ENCODE measurements around the gene B4GALNT4. TPM values are rescaled to one million over a fixed set of nuclear protein-coding genes. Genes with fewer than 3 reads are reported as not detected.

Gene B4GALNT4
- total RNA-seq, 3 donors from 2014 or later (not counting 1 experiment from before 2014, with no cell fraction given) = 0.66 to 1.5 (median 1.5) TPM

DNA sequence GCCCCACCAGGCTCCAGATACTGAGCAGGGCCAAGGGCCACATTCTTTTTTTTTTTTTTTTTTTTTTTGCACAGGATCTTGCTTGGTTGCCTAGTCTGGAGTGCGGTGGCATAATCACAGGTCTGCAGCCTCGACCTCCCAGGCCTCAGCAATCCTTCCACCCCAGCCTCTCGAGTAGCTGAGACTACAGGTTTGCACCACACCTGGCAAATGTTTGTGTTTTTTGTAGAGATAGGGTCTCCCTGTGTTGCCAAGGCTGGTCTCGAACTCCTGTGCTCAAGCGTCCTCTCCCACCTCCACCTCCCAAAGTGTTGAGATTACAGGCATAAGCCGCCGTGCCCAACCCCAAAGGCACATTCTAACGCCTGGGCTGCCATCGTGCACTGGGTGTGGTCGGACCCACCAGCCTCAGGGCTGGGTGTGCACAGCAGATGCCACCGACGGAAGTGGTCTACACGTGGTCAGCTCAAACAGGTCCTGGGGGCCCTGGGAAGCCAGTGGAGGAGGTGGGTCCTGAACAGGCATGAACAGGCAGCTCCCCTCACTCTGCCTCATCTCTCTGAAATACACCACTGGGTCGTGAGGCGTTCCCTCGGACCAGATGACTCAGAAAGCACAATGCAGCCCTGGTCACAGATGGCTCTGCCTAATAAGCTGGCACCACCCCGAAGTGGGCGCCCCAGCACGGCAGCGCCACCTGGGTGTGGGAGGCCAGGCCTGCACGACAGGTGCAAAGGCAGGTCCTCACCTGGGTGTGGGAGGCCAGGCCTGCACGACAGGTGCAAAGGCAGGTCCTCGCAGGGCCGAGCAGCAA, 5.1 kb upstream of the B4GALNT4 start:
- Mint-ChIP-seq H3K27ac (peak overlapping the region; percentile 81 to 85), H3K4me3 (peak overlapping the region; percentile 72), H3K4me1 (peaks cover 25 to 57% of the 10 kb centered on the region in 2 donors), H3K36me3 (no peaks in the 10 kb centered on the region), H3K9me3 (no peaks in the 10 kb centered on the region), H3K27me3 (ENCODE audit: low read depth in 2 of 2) (peaks cover 17 to 23% of the 10 kb centered on the region in 2 donors)
- Histone ChIP-seq H3K4me1 (ENCODE audit: control insufficient read depth, insufficient read depth, low read length) (peaks cover 58% of the 10 kb centered on the region), H3K4me3 (ENCODE audit: low read length) (no peak overlapping the region), H3K27me3 (ENCODE audit: control insufficient read depth, insufficient read depth, low read length) (peaks cover 13% of the 10 kb centered on the region), H3K27ac (ENCODE audit: low read length) (peak overlapping the region; percentile 46), H3K9me3 (ENCODE audit: control insufficient read depth, insufficient read depth, low read length) (no peaks in the 10 kb centered on the region), H3K36me3 (ENCODE audit: control insufficient read depth, insufficient read depth, low read length) (no peaks in the 10 kb centered on the region)
- TF ChIP-seq, protein P1, sequence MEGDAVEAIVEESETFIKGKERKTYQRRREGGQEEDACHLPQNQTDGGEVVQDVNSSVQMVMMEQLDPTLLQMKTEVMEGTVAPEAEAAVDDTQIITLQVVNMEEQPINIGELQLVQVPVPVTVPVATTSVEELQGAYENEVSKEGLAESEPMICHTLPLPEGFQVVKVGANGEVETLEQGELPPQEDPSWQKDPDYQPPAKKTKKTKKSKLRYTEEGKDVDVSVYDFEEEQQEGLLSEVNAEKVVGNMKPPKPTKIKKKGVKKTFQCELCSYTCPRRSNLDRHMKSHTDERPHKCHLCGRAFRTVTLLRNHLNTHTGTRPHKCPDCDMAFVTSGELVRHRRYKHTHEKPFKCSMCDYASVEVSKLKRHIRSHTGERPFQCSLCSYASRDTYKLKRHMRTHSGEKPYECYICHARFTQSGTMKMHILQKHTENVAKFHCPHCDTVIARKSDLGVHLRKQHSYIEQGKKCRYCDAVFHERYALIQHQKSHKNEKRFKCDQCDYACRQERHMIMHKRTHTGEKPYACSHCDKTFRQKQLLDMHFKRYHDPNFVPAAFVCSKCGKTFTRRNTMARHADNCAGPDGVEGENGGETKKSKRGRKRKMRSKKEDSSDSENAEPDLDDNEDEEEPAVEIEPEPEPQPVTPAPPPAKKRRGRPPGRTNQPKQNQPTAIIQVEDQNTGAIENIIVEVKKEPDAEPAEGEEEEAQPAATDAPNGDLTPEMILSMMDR (IDR thresholded peaks at IDR 0.05) = peak; percentile 68
- ATAC-seq = peak; percentile 84 to 89 (median 86)
- intact Hi-C loops (cut with micrococcal nuclease) = loop anchor here (2.0 kb wide), 1 partner anchor 113 kb away; no protein-coding TSS in a partner anchor
- WGBS (ENCODE audit: insufficient coverage) = 48% methylated on average over 21 of the region's 24 CpGs
- DNase-seq = peak; percentile 64 to 79

DNA sequence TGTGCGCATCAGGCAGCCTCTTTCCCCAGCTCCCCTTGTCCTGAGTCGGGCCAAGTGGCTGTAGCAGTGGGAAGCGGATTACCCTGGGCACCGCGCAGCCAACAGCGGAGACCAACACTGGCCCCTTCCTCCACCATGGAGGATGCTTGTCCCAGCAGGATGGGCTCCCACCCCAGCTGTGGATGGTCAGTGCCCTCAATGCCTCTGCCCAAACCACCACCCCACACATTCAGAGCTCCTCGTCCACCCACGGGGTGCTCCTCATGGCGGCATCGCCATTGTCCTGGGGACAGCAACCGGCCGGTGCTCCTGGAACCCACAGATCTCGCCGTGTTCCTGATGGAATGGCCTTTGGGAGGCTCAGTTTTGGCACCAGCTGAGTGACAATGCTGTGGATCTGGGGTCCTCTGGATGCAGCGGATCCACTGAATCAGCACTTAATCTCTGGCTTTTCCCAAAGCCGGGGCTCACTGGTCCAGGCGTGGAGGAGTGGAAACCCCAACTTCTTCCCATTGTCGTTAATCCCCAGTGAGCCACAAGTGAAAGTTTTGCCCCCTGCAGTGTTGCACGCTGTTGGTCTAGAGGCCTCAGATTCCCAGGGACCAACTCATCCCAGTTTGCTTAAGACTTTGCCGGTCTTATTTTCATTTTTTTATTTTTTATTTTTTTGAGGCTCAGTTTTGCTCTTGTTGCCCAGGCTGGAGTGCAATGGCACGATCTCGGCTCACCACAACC, 4.1 kb upstream of the B4GALNT4 start:
- WGBS (ENCODE audit: insufficient coverage) = 94% methylated on average over 22 of the region's 22 CpGs
- Mint-ChIP-seq H3K27me3 (ENCODE audit: low read depth in 2 of 2) (peaks cover 17 to 25% of the 10 kb centered on the region in 2 donors), H3K4me1 (peaks cover 18 to 47% of the 10 kb centered on the region in 2 donors), H3K36me3 (no peaks in the 10 kb centered on the region), H3K4me3 (no peak overlapping the region), H3K9me3 (no peaks in the 10 kb centered on the region), H3K27ac (peak overlapping the region; percentile 81 to 85)
- Histone ChIP-seq H3K27me3 (ENCODE audit: control insufficient read depth, insufficient read depth, low read length) (peaks cover 15% of the 10 kb centered on the region), H3K9me3 (ENCODE audit: control insufficient read depth, insufficient read depth, low read length) (no peaks in the 10 kb centered on the region), H3K36me3 (ENCODE audit: control insufficient read depth, insufficient read depth, low read length) (no peaks in the 10 kb centered on the region), H3K4me1 (ENCODE audit: control insufficient read depth, insufficient read depth, low read length) (peaks cover 51% of the 10 kb centered on the region), H3K27ac (ENCODE audit: low read length) (no peak overlapping the region), H3K4me3 (ENCODE audit: low read length) (no peak overlapping the region)
- ATAC-seq (no peak), DNase-seq (no peak)
- TF ChIP-seq, protein P1 (IDR thresholded peaks at IDR 0.05) = no peak
- intact Hi-C loops (cut with micrococcal nuclease) = loop anchor here (2.0 kb wide), 1 partner anchor 114 kb away; no protein-coding TSS in a partner anchor

DNA sequence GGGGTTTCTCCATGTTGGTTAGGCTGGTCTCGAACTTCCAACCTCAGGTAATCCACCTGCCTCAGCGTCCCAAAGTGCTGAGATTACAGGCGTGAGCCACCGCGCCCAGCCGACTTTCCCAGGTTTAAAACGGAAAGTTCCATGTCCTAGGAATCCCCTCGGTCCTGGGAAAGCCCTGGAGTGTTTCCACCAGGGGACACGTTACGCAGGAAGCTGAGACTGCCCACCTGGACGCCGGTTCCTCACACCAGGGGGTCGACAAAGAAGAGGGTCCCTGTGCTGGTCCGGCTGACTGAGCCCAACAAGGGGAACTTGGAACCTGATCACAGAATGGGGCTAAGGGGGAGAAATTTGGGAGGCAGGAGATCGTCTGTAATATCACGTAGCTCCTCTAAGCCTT, 3.5 kb upstream of the B4GALNT4 start:
- H3K36me3 ChIP-seq (ENCODE audit: control insufficient read depth, insufficient read depth, low read length) = no peaks in the 10 kb centered on the region
- H3K27me3 ChIP-seq (ENCODE audit: control insufficient read depth, insufficient read depth, low read length) = peaks cover 21% of the 10 kb centered on the region
- intact Hi-C loops (cut with micrococcal nuclease) = loop anchor here (2.0 kb wide), 1 partner anchor 115 kb away; no protein-coding TSS in a partner anchor
- 86% methylated on average over 14 of the region's 16 CpGs for WGBS (ENCODE audit: insufficient coverage)
- Mint-ChIP-seq H3K9me3 (no peaks in the 10 kb centered on the region), H3K27ac (no peak overlapping the region), H3K4me3 (no peak overlapping the region), H3K27me3 (ENCODE audit: low read depth in 2 of 2) (peaks cover 17 to 27% of the 10 kb centered on the region in 2 donors), H3K4me1 (peaks cover 18 to 43% of the 10 kb centered on the region in 2 donors), H3K36me3 (no peaks in the 10 kb centered on the region)
- H3K9me3 ChIP-seq (ENCODE audit: control insufficient read depth, insufficient read depth, low read length) = no peaks in the 10 kb centered on the region
- DNase-seq = no peak
- H3K4me1 ChIP-seq (ENCODE audit: control insufficient read depth, insufficient read depth, low read length) = peaks cover 51% of the 10 kb centered on the region
- no peak for ATAC-seq
- TF ChIP-seq, protein P1 (IDR thresholded peaks at IDR 0.05) = no peak
- H3K4me3 ChIP-seq (ENCODE audit: low read length) = no peak overlapping the region
- no peak overlapping the region for H3K27ac ChIP-seq (ENCODE audit: low read length)
